Mucosa of stomach (tissue), 1 donor: Measurements from ENCODE around the gene RAC2.
A peak's percentile ranks its signal among the peaks of the same experiment; 100 is the strongest.

Experiments used
- H3K27me3 ChIP-seq: one replicate; pipeline ENCODE4 v1.7.0; 2013; ENCODE audit warnings: mild to moderate bottlenecking, low read length; ENCODE audit not compliant: control insufficient read depth, insufficient read depth
- H3K36me3 ChIP-seq: one replicate; pipeline ENCODE4 v1.7.0; 2013; ENCODE audit warnings: low read length; ENCODE audit not compliant: control insufficient read depth, insufficient read depth
- H3K4me1 ChIP-seq: one replicate; pipeline ENCODE4 v1.7.0; 2013; ENCODE audit warnings: mild to moderate bottlenecking, low read length; ENCODE audit not compliant: control insufficient read depth, insufficient read depth
- H3K4me3 ChIP-seq: one replicate; pipeline ENCODE4 v1.7.0; 2013; ENCODE audit warnings: low read length
- H3K9ac ChIP-seq: one replicate; pipeline ENCODE4 v1.7.0; 2013; ENCODE audit warnings: mild to moderate bottlenecking, low read length, moderate library complexity
- H3K9me3 ChIP-seq: one replicate; pipeline ENCODE4 v1.7.0; 2013; ENCODE audit warnings: mild to moderate bottlenecking, low read length, moderate library complexity; ENCODE audit not compliant: control insufficient read depth
- donor health status: Pancreatic carcinoma.

Gene RAC2

GRCh38 chr22:37188901-37189466 is 55.1 kb downstream of the RAC2 start:
- no peak overlapping the region for H3K9ac ChIP-seq
- H3K4me3 ChIP-seq, result no peak overlapping the region

GRCh38 chr22:37187891-37188761 is 55.9 kb downstream of the RAC2 start, which contains the start of gene C1QTNF6:
Gene C1QTNF6, minus strand, starts transcription at chr22:37188247. Its CDS starts 34 bp downstream, at chr22:37188213.
- H3K9ac ChIP-seq, result peak within 1 kb of the TSS; percentile 69
- no peaks in the 10 kb centered on the region for H3K9me3 ChIP-seq
- peaks cover 44% of the 10 kb centered on the region for H3K4me1 ChIP-seq
- H3K4me3 ChIP-seq, result peak within 1 kb of the TSS; percentile 18
- no peaks in the 10 kb centered on the region for H3K27me3 ChIP-seq
- no peaks in the 10 kb centered on the region for H3K36me3 ChIP-seq

More at GRCh38 chr22:37188901-37189466, 55.1 kb downstream of the RAC2 start:
- no peaks in the 10 kb centered on the region for H3K9me3 ChIP-seq
- no peaks in the 10 kb centered on the region for H3K27me3 ChIP-seq
- no peaks in the 10 kb centered on the region for H3K36me3 ChIP-seq
- H3K4me1 ChIP-seq, result peaks cover 44% of the 10 kb centered on the region

- peak overlapping the region; percentile 69 for H3K9ac ChIP-seq
- peaks cover 44% of the 10 kb centered on the region for H3K4me1 ChIP-seq
- no peaks in the 10 kb centered on the region for H3K36me3 ChIP-seq
- H3K27me3 ChIP-seq, result no peaks in the 10 kb centered on the region
- peak overlapping the region; percentile 18 for H3K4me3 ChIP-seq
- H3K9me3 ChIP-seq, result no peaks in the 10 kb centered on the region
These were observed 56.5 kb downstream of the RAC2 start for GRCh38 chr22:37187552-37187890.

GRCh38 chr22:37186997-37187522 is 57.0 kb downstream of the RAC2 start:
- H3K4me1 ChIP-seq, result peaks cover 44% of the 10 kb centered on the region
- H3K4me3 ChIP-seq, result peak overlapping the region; percentile 18
- no peaks in the 10 kb centered on the region for H3K9me3 ChIP-seq
- no peaks in the 10 kb centered on the region for H3K27me3 ChIP-seq
- no peaks in the 10 kb centered on the region for H3K36me3 ChIP-seq
- H3K9ac ChIP-seq, result peak overlapping the region; percentile 69

- no peaks in the 10 kb centered on the region for H3K36me3 ChIP-seq
- no peaks in the 10 kb centered on the region for H3K27me3 ChIP-seq
- H3K4me3 ChIP-seq, result no peak overlapping the region
- peak overlapping the region; percentile 5 for H3K9ac ChIP-seq
- no peaks in the 10 kb centered on the region for H3K9me3 ChIP-seq
- H3K4me1 ChIP-seq, result peaks cover 44% of the 10 kb centered on the region
These were observed 57.7 kb downstream of the RAC2 start for GRCh38 chr22:37186228-37186996.

GRCh38 chr22:37185646-37186227 is 58.3 kb downstream of the RAC2 start:
- no peaks in the 10 kb centered on the region for H3K36me3 ChIP-seq
- H3K27me3 ChIP-seq, result no peaks in the 10 kb centered on the region
- H3K9me3 ChIP-seq, result no peaks in the 10 kb centered on the region
- peaks cover 44% of the 10 kb centered on the region for H3K4me1 ChIP-seq
- H3K4me3 ChIP-seq, result no peak overlapping the region
- H3K9ac ChIP-seq, result no peak overlapping the region

- H3K9me3 ChIP-seq, result no peaks in the 10 kb centered on the region
- no peak overlapping the region for H3K9ac ChIP-seq
- no peak overlapping the region for H3K4me3 ChIP-seq
- H3K36me3 ChIP-seq, result no peaks in the 10 kb centered on the region
- peaks cover 44% of the 10 kb centered on the region for H3K4me1 ChIP-seq
- no peaks in the 10 kb centered on the region for H3K27me3 ChIP-seq
These were observed 59.1 kb downstream of the RAC2 start for GRCh38 chr22:37184816-37185541.

- H3K4me3 ChIP-seq, result no peak overlapping the region
- H3K4me1 ChIP-seq, result peaks cover 42% of the 10 kb centered on the region
- H3K9ac ChIP-seq, result no peak overlapping the region
- H3K27me3 ChIP-seq, result no peaks in the 10 kb centered on the region
- H3K9me3 ChIP-seq, result no peaks in the 10 kb centered on the region
- H3K36me3 ChIP-seq, result no peaks in the 10 kb centered on the region
These were observed 59.7 kb downstream of the RAC2 start for GRCh38 chr22:37184380-37184755.

- Histone ChIP-seq H3K9me3 (no peaks in the 10 kb centered on the region), H3K4me1 (peaks cover 41% of the 10 kb centered on the region), H3K36me3 (no peaks in the 10 kb centered on the region), H3K4me3 (no peak overlapping the region), H3K9ac (no peak overlapping the region), H3K27me3 (no peaks in the 10 kb centered on the region)
These were observed 60.4 kb downstream of the RAC2 start for GRCh38 chr22:37183432-37184379.

- H3K27me3 ChIP-seq, result no peaks in the 10 kb centered on the region
- no peaks in the 10 kb centered on the region for H3K36me3 ChIP-seq
- no peaks in the 10 kb centered on the region for H3K9me3 ChIP-seq
These were observed 61.2 kb downstream of the RAC2 start for GRCh38 chr22:37182949-37183245.

More at GRCh38 chr22:37182949-37183245, 61.2 kb downstream of the RAC2 start:
- Histone ChIP-seq H3K4me3 (no peak overlapping the region), H3K9ac (no peak overlapping the region), H3K4me1 (peaks cover 41% of the 10 kb centered on the region)
